ENCODE results near the gene HOXB5.

The HOXB5 gene

DNA sequence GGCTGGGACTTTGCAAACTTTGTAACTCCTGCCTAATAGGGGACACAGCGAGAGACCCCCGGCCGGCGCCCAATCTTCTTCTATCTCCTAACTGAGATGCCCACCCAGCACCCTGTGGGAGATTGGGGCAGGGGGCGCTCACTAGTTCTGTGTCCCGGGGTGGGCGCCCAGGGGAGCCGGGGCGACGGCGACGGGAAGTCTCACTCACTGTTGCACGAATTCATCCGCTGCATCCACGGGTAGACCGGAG lies 3.9 kb upstream of the HOXB5 start (continued):
- TF ChIP-seq ZBTB6 (tag by site-specific recombination; IDR thresholded peaks at IDR 0.05) (0 out of 2 replicates have a peak, but pooled peaks have one; percentile 0), ZNF426 (tag by site-specific recombination; IDR thresholded peaks at IDR 0.05) (no peak), GLIS2 (tag by site-specific recombination; IDR thresholded peaks at IDR 0.05) (peak; percentile 85), ZFP37 (tag by site-specific recombination; IDR thresholded peaks at IDR 0.05) (no peak), ZNF274 (IDR thresholded peaks at IDR 0.05; ENCODE audit: low read length) (no peak), ZNF274 (tag by site-specific recombination; IDR thresholded peaks at IDR 0.05; ENCODE audit: borderline replicate concordance) (no peak), ZNF394 (tag by site-specific recombination; IDR thresholded peaks at IDR 0.05; ENCODE audit: borderline replicate concordance) (no peak)

- Histone ChIP-seq H3K27ac (ENCODE audit: extremely low read depth, low read depth, low read length) (peak overlapping the region; percentile 87; the same call in 1 of the 2 replicates), H3K4me1 (ENCODE audit: control insufficient read depth, insufficient read depth, low read length) (peaks cover 46% of the 10 kb centered on the region), H3K9me3 (ENCODE audit: control insufficient read depth, insufficient read depth, low read depth, low read length) (no peaks in the 10 kb centered on the region), H3K36me3 (ENCODE audit: control insufficient read depth in 2 of 2, insufficient read depth in 1 of 2, low read length in 2 of 2) (peaks cover 5 to 37% of the 10 kb centered on the region in 2 experiments; a peak in 1 of 3 replicates), H3K4me3 (ENCODE audit: low read depth, low read length) (peak overlapping the region; percentile 71)
- CTCF ChIA-PET = interaction anchor here (0.6 to 2.6 kb wide), 5 partner anchors 96 to 377 kb away, joined by 3 to 10 read pairs (median 3); no protein-coding TSS in a partner anchor
- POLR2A ChIA-PET = no interaction called here
- TF ChIP-seq ZNF664 (tag by site-specific recombination; IDR thresholded peaks at IDR 0.05) = 0 out of 2 replicates have a peak, but pooled peaks have one; percentile 7
- TF ChIP-seq, protein P1, sequence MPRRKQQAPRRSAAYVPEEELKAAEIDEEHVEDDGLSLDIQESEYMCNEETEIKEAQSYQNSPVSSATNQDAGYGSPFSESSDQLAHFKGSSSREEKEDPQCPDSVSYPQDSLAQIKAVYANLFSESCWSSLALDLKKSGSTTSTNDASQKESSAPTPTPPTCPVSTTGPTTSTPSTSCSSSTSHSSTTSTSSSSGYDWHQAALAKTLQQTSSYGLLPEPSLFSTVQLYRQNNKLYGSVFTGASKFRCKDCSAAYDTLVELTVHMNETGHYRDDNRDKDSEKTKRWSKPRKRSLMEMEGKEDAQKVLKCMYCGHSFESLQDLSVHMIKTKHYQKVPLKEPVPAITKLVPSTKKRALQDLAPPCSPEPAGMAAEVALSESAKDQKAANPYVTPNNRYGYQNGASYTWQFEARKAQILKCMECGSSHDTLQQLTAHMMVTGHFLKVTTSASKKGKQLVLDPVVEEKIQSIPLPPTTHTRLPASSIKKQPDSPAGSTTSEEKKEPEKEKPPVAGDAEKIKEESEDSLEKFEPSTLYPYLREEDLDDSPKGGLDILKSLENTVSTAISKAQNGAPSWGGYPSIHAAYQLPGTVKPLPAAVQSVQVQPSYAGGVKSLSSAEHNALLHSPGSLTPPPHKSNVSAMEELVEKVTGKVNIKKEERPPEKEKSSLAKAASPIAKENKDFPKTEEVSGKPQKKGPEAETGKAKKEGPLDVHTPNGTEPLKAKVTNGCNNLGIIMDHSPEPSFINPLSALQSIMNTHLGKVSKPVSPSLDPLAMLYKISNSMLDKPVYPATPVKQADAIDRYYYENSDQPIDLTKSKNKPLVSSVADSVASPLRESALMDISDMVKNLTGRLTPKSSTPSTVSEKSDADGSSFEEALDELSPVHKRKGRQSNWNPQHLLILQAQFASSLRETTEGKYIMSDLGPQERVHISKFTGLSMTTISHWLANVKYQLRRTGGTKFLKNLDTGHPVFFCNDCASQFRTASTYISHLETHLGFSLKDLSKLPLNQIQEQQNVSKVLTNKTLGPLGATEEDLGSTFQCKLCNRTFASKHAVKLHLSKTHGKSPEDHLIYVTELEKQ (tag by site-specific recombination; IDR thresholded peaks at IDR 0.05; ENCODE audit: borderline replicate concordance) = peak; percentile 54; the same call in 1 of the 2 replicates
- TF ChIP-seq KLF1 (tag by site-specific recombination; IDR thresholded peaks at IDR 0.05) = no peak
- TF ChIP-seq KLF10 (tag by site-specific recombination; IDR thresholded peaks at IDR 0.05) = no peak
- TF ChIP-seq OVOL3 (tag by site-specific recombination; IDR thresholded peaks at IDR 0.05) = peak; percentile 66; the same call in 1 of the 2 replicates
- TF ChIP-seq ZNF292 (tag by site-specific recombination; IDR thresholded peaks at IDR 0.05; ENCODE audit: borderline replicate concordance, low read depth) = no peak
- no peak for TF ChIP-seq ZNF768 (tag by site-specific recombination; IDR thresholded peaks at IDR 0.05)
- TF ChIP-seq HIC1 (tag by site-specific recombination; IDR thresholded peaks at IDR 0.05) = 0 out of 2 replicates have a peak, but pooled peaks have one; percentile 15
- TF ChIP-seq BCL11B (tag by site-specific recombination; IDR thresholded peaks at IDR 0.05; ENCODE audit: low read depth) = peak; percentile 79
- peak; percentile 82 for TF ChIP-seq ZNF341 (tag by site-specific recombination; IDR thresholded peaks at IDR 0.05; ENCODE audit: low read depth)
- no peak for TF ChIP-seq ZNF202 (tag by site-specific recombination; IDR thresholded peaks at IDR 0.05; ENCODE audit: borderline replicate concordance)
- peak; percentile 95 for TF ChIP-seq ZNF629 (tag by site-specific recombination; IDR thresholded peaks at IDR 0.05)
- no peak for TF ChIP-seq ZNF416 (tag by site-specific recombination; IDR thresholded peaks at IDR 0.05)
- peak; percentile 74 for TF ChIP-seq ZBTB17 (tag by site-specific recombination; IDR thresholded peaks at IDR 0.05)
- no peak for TF ChIP-seq ZNF571 (tag by site-specific recombination; IDR thresholded peaks at IDR 0.05)
- TF ChIP-seq SCRT2 (tag by site-specific recombination; IDR thresholded peaks at IDR 0.05) = peak; percentile 20
- TF ChIP-seq PRDM10 (tag by site-specific recombination; IDR thresholded peaks at IDR 0.05) = peak; percentile 93
- TF ChIP-seq ZNF596 (tag by site-specific recombination; IDR thresholded peaks at IDR 0.05) = peak; percentile 44; the same call in 1 of the 2 replicates
- peak; percentile 49; the same call in 1 of the 2 replicates for TF ChIP-seq YY1 (tag by site-specific recombination; IDR thresholded peaks at IDR 0.05)
Observed at GRCh38 chr17:48596735-48597527, 3.4 kb upstream of the HOXB5 start.
